ENCODE data around the gene BET1L. TPM values are rescaled to one million over a fixed set of nuclear protein-coding genes. Genes with fewer than 3 reads are reported as not detected.
"Not testable (repeated sequence)": the region's sequence is repeated elsewhere in the genome, so short reads cannot be mapped to it uniquely, and the experiment has no call there.

Gene BET1L
- polyA plus RNA-seq, 5 donors = 32.2 to 54.4 (median 45.5) TPM

- no peak for DNase-seq
Observed at GRCh38 chr11:198236-198806, 8.9 kb downstream of the BET1L start.

GRCh38 chr11:197741-198235 lies 9.4 kb downstream of the BET1L start:
- DNase-seq = no peak

- no peak for DNase-seq
Observed at GRCh38 chr11:196786-197731, 10.1 kb downstream of the BET1L start.

- not testable (repeated sequence) for DNase-seq
Observed at GRCh38 chr11:193481-193880, 13.7 kb downstream of the BET1L start.

- not testable (repeated sequence) for DNase-seq
Observed at GRCh38 chr11:192674-193128, 14.5 kb downstream of the BET1L start, which contains the start of gene SCGB1C1. Gene SCGB1C1 (plus strand): TSS chr11:193078. CDS start chr11:193100, 22 bp downstream.

GRCh38 chr11:191490-192478 lies 15.4 kb downstream of the BET1L start:
- not testable (repeated sequence) for DNase-seq

- DNase-seq = not testable (repeated sequence)
Observed at GRCh38 chr11:190546-190945, 16.7 kb downstream of the BET1L start.

- not testable (repeated sequence) for DNase-seq
Observed at GRCh38 chr11:189843-190311, 17.3 kb downstream of the BET1L start.

GRCh38 chr11:189200-189783 lies 17.9 kb downstream of the BET1L start:
- DNase-seq = not testable (repeated sequence)

- not testable (repeated sequence) for DNase-seq
Observed at GRCh38 chr11:180242-180641, 27.0 kb downstream of the BET1L start.

Other genes with a start within 250 kb of the BET1L start
- gene SCGB1C1, start 14.3 kb downstream of the BET1L start, polyA plus RNA-seq (ENCODE audit: insufficient read depth in 1 of 5, insufficient read length in 5 of 5, low replicate concordance in 1 of 5) = not detected
- 10 to 100 TPM; 60.3 to 94.1 (median 71.1) TPM for gene RIC8A, start 309 bp upstream of the BET1L start, polyA plus RNA-seq (ENCODE audit: insufficient read depth in 1 of 5, insufficient read length in 5 of 5, low replicate concordance in 1 of 5)
- gene SIRT3, start 28.9 kb upstream of the BET1L start, polyA plus RNA-seq (ENCODE audit: insufficient read depth in 1 of 5, insufficient read length in 5 of 5, low replicate concordance in 1 of 5) = 10 to 100 TPM; 24.6 to 35.2 (median 31.2) TPM
- gene PSMD13, start 29.6 kb upstream of the BET1L start, polyA plus RNA-seq (ENCODE audit: insufficient read depth in 1 of 5, insufficient read length in 5 of 5, low replicate concordance in 1 of 5) = 100 to 1,000 TPM; 131 to 161 (median 153) TPM
- gene NLRP6, start 71.0 kb upstream of the BET1L start, polyA plus RNA-seq (ENCODE audit: insufficient read depth in 1 of 5, insufficient read length in 5 of 5, low replicate concordance in 1 of 5) = under 1 TPM in 3 of 5 donors, not detected in 2; 0.04 to 0.07 (median 0.06) TPM
- 10 to 100 TPM; 12.3 to 27.9 (median 18.1) TPM for gene PGGHG, start 81.7 kb upstream of the BET1L start, polyA plus RNA-seq (ENCODE audit: insufficient read depth in 1 of 5, insufficient read length in 5 of 5, low replicate concordance in 1 of 5)
- under 1 TPM; 0.14 to 0.43 (median 0.33) TPM for gene IFITM5, start 92.1 kb upstream of the BET1L start, polyA plus RNA-seq (ENCODE audit: insufficient read depth in 1 of 5, insufficient read length in 5 of 5, low replicate concordance in 1 of 5)
- 100 to 1,000 TPM; 108 to 193 (median 143) TPM for gene IFITM2, start 100.4 kb upstream of the BET1L start, polyA plus RNA-seq (ENCODE audit: insufficient read depth in 1 of 5, insufficient read length in 5 of 5, low replicate concordance in 1 of 5)
- 10 to 100 TPM in 4 of 5 donors, 1 to 10 TPM in 1; 9.3 to 14.1 (median 13.2) TPM for gene IFITM1, start 106.6 kb upstream of the BET1L start, polyA plus RNA-seq (ENCODE audit: insufficient read depth in 1 of 5, insufficient read length in 5 of 5, low replicate concordance in 1 of 5)
- 100 to 1,000 TPM; 255 to 655 (median 324) TPM for gene IFITM3, start 113.5 kb upstream of the BET1L start, polyA plus RNA-seq (ENCODE audit: insufficient read depth in 1 of 5, insufficient read length in 5 of 5, low replicate concordance in 1 of 5)
- gene B4GALNT4, start 162.1 kb upstream of the BET1L start, polyA plus RNA-seq (ENCODE audit: insufficient read depth in 1 of 5, insufficient read length in 5 of 5, low replicate concordance in 1 of 5) = 10 to 100 TPM; 40.1 to 62.6 (median 57.2) TPM
- gene PKP3, start 186.8 kb upstream of the BET1L start, polyA plus RNA-seq (ENCODE audit: insufficient read depth in 1 of 5, insufficient read length in 5 of 5, low replicate concordance in 1 of 5) = 10 to 100 TPM in 4 of 5 donors, 1 to 10 TPM in 1; 9.5 to 17.4 (median 13.3) TPM
- gene SIGIRR, start 207.6 kb upstream of the BET1L start, polyA plus RNA-seq (ENCODE audit: insufficient read depth in 1 of 5, insufficient read length in 5 of 5, low replicate concordance in 1 of 5) = 10 to 100 TPM; 19.0 to 44.1 (median 33.8) TPM
- 1 to 10 TPM; 4.5 to 9.0 (median 6.8) TPM for gene ANO9, start 234.6 kb upstream of the BET1L start, polyA plus RNA-seq (ENCODE audit: insufficient read depth in 1 of 5, insufficient read length in 5 of 5, low replicate concordance in 1 of 5)
- 10 to 100 TPM; 21.2 to 31.5 (median 25.8) TPM for gene PTDSS2, start 242.9 kb upstream of the BET1L start, polyA plus RNA-seq (ENCODE audit: insufficient read depth in 1 of 5, insufficient read length in 5 of 5, low replicate concordance in 1 of 5)